Measurements from ENCODE around the gene ECI2. TPM values are rescaled to one million over a fixed set of nuclear protein-coding genes. Genes with fewer than 3 reads are reported as not detected.

The ECI2 gene
- total and polyA plus RNA-seq, 5 donors from 2014 or later: 18.8 to 102 (median 85.7) TPM

DNA sequence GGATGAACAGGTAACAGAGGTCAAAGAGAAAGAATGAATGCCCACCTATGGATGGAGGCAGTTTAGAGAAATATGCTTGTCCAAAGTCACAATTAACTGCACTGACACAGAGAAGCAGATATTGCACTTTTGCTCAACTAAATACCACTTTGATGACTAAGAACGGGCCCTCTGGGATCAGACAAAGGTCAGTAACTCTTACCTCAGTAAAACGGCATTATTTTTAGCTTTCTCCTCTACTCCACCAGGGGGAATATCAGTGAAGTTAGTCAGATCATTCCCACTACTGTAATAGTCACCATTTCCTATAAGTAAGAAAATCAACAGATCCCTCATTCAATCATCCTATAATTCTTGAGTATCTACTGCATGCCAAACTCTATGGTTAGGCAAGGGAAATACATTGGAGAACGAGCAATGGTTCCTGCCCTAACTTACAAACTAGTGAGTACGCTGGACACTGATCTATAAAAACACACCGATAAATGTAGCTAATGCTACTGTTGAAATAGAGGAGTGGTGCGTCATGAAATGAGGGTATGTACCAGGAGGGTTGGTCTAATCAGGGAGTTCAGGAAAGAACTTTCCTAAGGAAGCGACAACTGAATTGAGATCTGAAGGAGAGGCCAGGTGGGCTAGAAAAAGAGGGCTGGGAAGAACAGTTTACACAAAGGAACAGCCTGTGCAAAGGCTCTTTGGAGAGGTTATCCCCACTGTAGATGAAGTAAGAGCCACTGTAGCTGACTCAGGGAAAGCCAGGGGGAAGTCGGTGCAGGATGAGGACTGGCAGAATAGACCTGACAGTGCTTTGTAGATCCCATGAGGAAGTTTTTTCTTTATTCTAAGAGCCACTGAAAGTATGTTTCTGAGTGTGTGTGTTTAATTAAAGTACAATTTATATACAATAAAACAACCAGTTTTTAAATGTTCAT lies 9.2 kb downstream of the ECI2 start:
- Mint-ChIP-seq H3K4me1 (peaks cover 5 to 17% (median 14%) of the 10 kb centered on the region in 4 donors), H3K27ac (peak overlapping the region in 1 of 3 donors; percentile 95), H3K27me3 (no peaks in the 10 kb centered on the region), H3K9me3 (no peaks in the 10 kb centered on the region), H3K4me3 (no peak overlapping the region), H3K36me3 (peaks cover 47% of the 10 kb centered on the region)
- Histone ChIP-seq H3K9me3 (ENCODE audit: control insufficient read depth in 2 of 2, low read length in 2 of 2) (no peaks in the 10 kb centered on the region), H3K4me1 (ENCODE audit: control insufficient read depth, insufficient read depth, low read length, poor library complexity, severe bottlenecking) (no peaks in the 10 kb centered on the region), H3K27me3 (ENCODE audit: control insufficient read depth, insufficient read depth, low read length) (no peaks in the 10 kb centered on the region), H3K27ac (ENCODE audit: insufficient read depth, low read length, poor library complexity, severe bottlenecking) (no peak overlapping the region), H3K36me3 (ENCODE audit: control insufficient read depth, insufficient read depth, low read length) (peaks cover 88% of the 10 kb centered on the region), H3K4me3 (ENCODE audit: low read depth, low read length) (no peak overlapping the region)
- ATAC-seq (ENCODE audit: low read depth in 2 of 2): no peak
- DNase-seq: no peak

- ATAC-seq (ENCODE audit: low read depth in 2 of 2) (no peak), DNase-seq (no peak)
- Histone ChIP-seq H3K27me3 (ENCODE audit: control insufficient read depth, insufficient read depth, low read length) (no peaks in the 10 kb centered on the region), H3K27ac (ENCODE audit: insufficient read depth, low read length, poor library complexity, severe bottlenecking) (no peak overlapping the region), H3K36me3 (ENCODE audit: control insufficient read depth, insufficient read depth, low read length) (peaks cover 88% of the 10 kb centered on the region), H3K9me3 (ENCODE audit: control insufficient read depth in 2 of 2, low read length in 2 of 2) (no peaks in the 10 kb centered on the region), H3K4me1 (ENCODE audit: control insufficient read depth, insufficient read depth, low read length, poor library complexity, severe bottlenecking) (no peaks in the 10 kb centered on the region), H3K4me3 (ENCODE audit: low read depth, low read length) (no peak overlapping the region)
- Mint-ChIP-seq H3K27me3 (no peaks in the 10 kb centered on the region), H3K27ac (no peak overlapping the region), H3K4me1 (peaks cover 5 to 17% (median 15%) of the 10 kb centered on the region in 4 donors), H3K9me3 (no peaks in the 10 kb centered on the region), H3K36me3 (peaks cover 48% of the 10 kb centered on the region), H3K4me3 (no peak overlapping the region)
Observed at GRCh38 chr6:4125500-4125899, 9.9 kb downstream of the ECI2 start.

GRCh38 chr6:4124351-4124750 lies 11.0 kb downstream of the ECI2 start:
- Mint-ChIP-seq H3K4me3 (no peak overlapping the region), H3K27ac (no peak overlapping the region), H3K36me3 (peaks cover 45% of the 10 kb centered on the region), H3K4me1 (peaks cover 0 to 12% (median 4%) of the 10 kb centered on the region in 4 donors), H3K9me3 (no peaks in the 10 kb centered on the region), H3K27me3 (no peaks in the 10 kb centered on the region)
- ATAC-seq (ENCODE audit: low read depth in 2 of 2) (no peak), DNase-seq (no peak)
- no peak overlapping the region for H3K27ac ChIP-seq (ENCODE audit: insufficient read depth, low read length, poor library complexity, severe bottlenecking)
- H3K4me3 ChIP-seq (ENCODE audit: low read depth, low read length): no peak overlapping the region
- H3K36me3 ChIP-seq (ENCODE audit: control insufficient read depth, insufficient read depth, low read length): peaks cover 86% of the 10 kb centered on the region
- H3K4me1 ChIP-seq (ENCODE audit: control insufficient read depth, insufficient read depth, low read length, poor library complexity, severe bottlenecking): no peaks in the 10 kb centered on the region
- H3K27me3 ChIP-seq (ENCODE audit: control insufficient read depth, insufficient read depth, low read length): no peaks in the 10 kb centered on the region
- no peaks in the 10 kb centered on the region for H3K9me3 ChIP-seq (ENCODE audit: control insufficient read depth in 2 of 2, low read length in 2 of 2)

GRCh38 chr6:4115741-4116140 lies 19.6 kb downstream of the ECI2 start:
- DNase-seq (no peak), ATAC-seq (ENCODE audit: low read depth in 2 of 2) (no peak)
- Histone ChIP-seq H3K36me3 (ENCODE audit: control insufficient read depth, insufficient read depth, low read length) (peaks cover 50% of the 10 kb centered on the region), H3K27me3 (ENCODE audit: control insufficient read depth, insufficient read depth, low read length) (peaks cover 5% of the 10 kb centered on the region), H3K4me1 (ENCODE audit: control insufficient read depth, insufficient read depth, low read length, poor library complexity, severe bottlenecking) (no peaks in the 10 kb centered on the region), H3K4me3 (ENCODE audit: low read depth, low read length) (no peak overlapping the region), H3K27ac (ENCODE audit: insufficient read depth, low read length, poor library complexity, severe bottlenecking) (no peak overlapping the region), H3K9me3 (ENCODE audit: control insufficient read depth in 2 of 2, low read length in 2 of 2) (peaks cover 17 to 21% of the 10 kb centered on the region in 2 experiments)
- Mint-ChIP-seq H3K27me3 (peaks cover 21% of the 10 kb centered on the region), H3K4me1 (peaks cover 0 to 4% (median 2%) of the 10 kb centered on the region in 4 donors), H3K27ac (peak overlapping the region in 1 of 3 donors; percentile 22), H3K36me3 (peaks cover 42% of the 10 kb centered on the region), H3K9me3 (peaks cover 9 to 19% (median 11%) of the 10 kb centered on the region in 7 donors), H3K4me3 (no peak overlapping the region)

GRCh38 chr6:4114123-4114522 lies 21.3 kb downstream of the ECI2 start:
- DNase-seq (no peak), ATAC-seq (ENCODE audit: low read depth in 2 of 2) (no peak)
- Mint-ChIP-seq H3K27ac (peak overlapping the region in 1 of 3 donors; percentile 12), H3K27me3 (peaks cover 28% of the 10 kb centered on the region), H3K9me3 (peaks cover 9 to 19% (median 11%) of the 10 kb centered on the region in 7 donors), H3K4me1 (peaks cover 0 to 4% (median under 1%) of the 10 kb centered on the region in 4 donors), H3K36me3 (peaks cover 34% of the 10 kb centered on the region), H3K4me3 (no peak overlapping the region)
- peaks cover 8% of the 10 kb centered on the region for H3K27me3 ChIP-seq (ENCODE audit: control insufficient read depth, insufficient read depth, low read length)
- peaks cover 17 to 21% of the 10 kb centered on the region in 2 experiments for H3K9me3 ChIP-seq (ENCODE audit: control insufficient read depth in 2 of 2, low read length in 2 of 2)
- no peak overlapping the region for H3K4me3 ChIP-seq (ENCODE audit: low read depth, low read length)
- peaks cover 36% of the 10 kb centered on the region for H3K36me3 ChIP-seq (ENCODE audit: control insufficient read depth, insufficient read depth, low read length)
- H3K27ac ChIP-seq (ENCODE audit: insufficient read depth, low read length, poor library complexity, severe bottlenecking): no peak overlapping the region
- H3K4me1 ChIP-seq (ENCODE audit: control insufficient read depth, insufficient read depth, low read length, poor library complexity, severe bottlenecking): no peaks in the 10 kb centered on the region

DNA sequence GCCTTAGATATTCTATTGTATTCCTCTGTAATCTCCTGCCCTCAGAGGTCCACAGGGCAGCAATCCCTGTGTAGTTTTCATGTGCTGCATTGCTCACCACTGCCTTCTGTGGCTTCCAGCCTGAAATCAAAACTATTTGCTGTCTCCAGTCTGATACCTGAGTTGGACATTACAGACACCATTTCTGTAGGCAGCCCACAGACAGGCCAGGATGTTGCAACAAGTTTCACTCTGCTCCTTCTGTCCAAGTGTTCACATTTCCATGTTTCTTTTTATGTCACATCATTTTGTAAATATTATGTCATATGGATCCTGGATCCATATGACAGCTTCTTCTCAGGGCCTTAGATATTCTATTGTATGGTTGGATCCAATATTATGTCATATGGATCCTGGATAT lies 21.7 kb downstream of the ECI2 start:
- H3K27me3 Mint-ChIP-seq: peaks cover 32% of the 10 kb centered on the region

DNA sequence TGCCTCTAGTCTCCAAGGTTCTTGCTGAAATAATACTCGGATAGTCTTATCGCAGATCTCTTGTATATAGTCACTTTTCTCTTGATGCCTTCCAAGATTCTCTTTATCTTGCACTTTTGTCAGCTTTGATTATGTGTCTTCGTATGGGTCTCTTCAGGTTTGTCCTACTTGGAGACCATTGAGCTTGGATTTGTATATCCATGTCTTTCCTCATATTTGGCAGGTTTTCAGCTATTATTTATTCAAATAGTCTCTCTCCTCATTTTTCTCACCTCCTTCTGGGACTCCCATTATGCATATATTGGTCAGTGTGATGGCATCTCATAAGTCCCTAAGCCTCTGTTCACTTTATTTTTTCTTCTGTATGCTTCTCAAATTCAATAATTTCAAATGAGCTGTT lies 23.0 kb downstream of the ECI2 start:
- peaks cover 9 to 19% (median 11%) of the 10 kb centered on the region in 7 donors for H3K9me3 Mint-ChIP-seq
- peaks cover 17 to 21% of the 10 kb centered on the region in 2 experiments for H3K9me3 ChIP-seq (ENCODE audit: control insufficient read depth in 2 of 2, low read length in 2 of 2)
- peaks cover 24% of the 10 kb centered on the region for H3K36me3 Mint-ChIP-seq
- H3K27ac ChIP-seq (ENCODE audit: insufficient read depth, low read length, poor library complexity, severe bottlenecking): no peak overlapping the region
- H3K27ac Mint-ChIP-seq: no peak overlapping the region
- peaks cover 37% of the 10 kb centered on the region for H3K27me3 Mint-ChIP-seq
- H3K27me3 ChIP-seq (ENCODE audit: control insufficient read depth, insufficient read depth, low read length): peaks cover 8% of the 10 kb centered on the region
- H3K4me3 ChIP-seq (ENCODE audit: low read depth, low read length): no peak overlapping the region
- H3K4me1 Mint-ChIP-seq: peaks cover 0 to 4% (median under 1%) of the 10 kb centered on the region in 4 donors
- H3K36me3 ChIP-seq (ENCODE audit: control insufficient read depth, insufficient read depth, low read length): peaks cover 20% of the 10 kb centered on the region
- ATAC-seq (ENCODE audit: low read depth in 2 of 2) (no peak), DNase-seq (no peak)
- no peaks in the 10 kb centered on the region for H3K4me1 ChIP-seq (ENCODE audit: control insufficient read depth, insufficient read depth, low read length, poor library complexity, severe bottlenecking)
- H3K4me3 Mint-ChIP-seq: no peak overlapping the region

More for the DNA sequence above, 21.7 kb downstream of the ECI2 start:
- H3K4me3 Mint-ChIP-seq: no peak overlapping the region
- ATAC-seq (ENCODE audit: low read depth in 2 of 2) (no peak), DNase-seq (no peak)
- H3K9me3 Mint-ChIP-seq: peaks cover 9 to 19% (median 11%) of the 10 kb centered on the region in 7 donors
- peaks cover 33% of the 10 kb centered on the region for H3K36me3 Mint-ChIP-seq
- H3K9me3 ChIP-seq (ENCODE audit: control insufficient read depth in 2 of 2, low read length in 2 of 2): peaks cover 17 to 21% of the 10 kb centered on the region in 2 experiments
- H3K27me3 ChIP-seq (ENCODE audit: control insufficient read depth, insufficient read depth, low read length): peaks cover 8% of the 10 kb centered on the region
- H3K27ac Mint-ChIP-seq: peak overlapping the region in 1 of 3 donors; percentile 12
- no peak overlapping the region for H3K4me3 ChIP-seq (ENCODE audit: low read depth, low read length)
- H3K4me1 Mint-ChIP-seq: peaks cover 0 to 4% (median under 1%) of the 10 kb centered on the region in 4 donors
- H3K4me1 ChIP-seq (ENCODE audit: control insufficient read depth, insufficient read depth, low read length, poor library complexity, severe bottlenecking): no peaks in the 10 kb centered on the region
- peaks cover 31% of the 10 kb centered on the region for H3K36me3 ChIP-seq (ENCODE audit: control insufficient read depth, insufficient read depth, low read length)
- no peak overlapping the region for H3K27ac ChIP-seq (ENCODE audit: insufficient read depth, low read length, poor library complexity, severe bottlenecking)
